ENCODE data around the gene SLC9A9. TPM values are rescaled to one million over a fixed set of nuclear protein-coding genes. Genes with fewer than 3 reads are reported as not detected.

The SLC9A9 gene
- total and polyA plus RNA-seq, 10 donors = 10.8 to 58.2 (median 44.7) TPM

GRCh38 chr3:143295201-143296080, 552.8 kb downstream of the SLC9A9 start:
- Histone ChIP-seq H3K4me3 (no peak overlapping the region), H3K27ac (peak overlapping the region in 1 of 8 donors; percentile 8), H3K9me3 (no peaks in the 10 kb centered on the region), H3K4me1 (peaks cover 0 to 45% (median 9%) of the 10 kb centered on the region in 6 donors), H3K36me3 (no peaks in the 10 kb centered on the region), H3K27me3 (replicated peaks in 1 of 7) (no peaks in the 10 kb centered on the region)
- no peak for DNase-seq
- no peak for TF ChIP-seq POLR2A (IDR thresholded peaks at IDR 0.05)
- TF ChIP-seq POLR2AphosphoS5 (IDR thresholded peaks at IDR 0.05) = no peak
- no peak for TF ChIP-seq CTCF (IDR thresholded peaks at IDR 0.05 in 8 of 11, conservative IDR thresholded peaks at IDR 0.05 in 3 of 11)
- intact Hi-C loops (cut with DNase I; ENCODE audit: low total_unique reads) = no loop called here
- WGBS, 5 donors = 70 to 83% (median 80%) methylated on average over 4 of the region's 4 CpGs

GRCh38 chr3:143294188-143294587, 554.1 kb downstream of the SLC9A9 start:
- H3K4me3 ChIP-seq = no peak overlapping the region
- TF ChIP-seq POLR2A (IDR thresholded peaks at IDR 0.05) (no peak), POLR2AphosphoS5 (IDR thresholded peaks at IDR 0.05) (no peak), CTCF (IDR thresholded peaks at IDR 0.05 in 8 of 11, conservative IDR thresholded peaks at IDR 0.05 in 3 of 11) (no peak)
- no peak for DNase-seq
- no peaks in the 10 kb centered on the region for H3K9me3 ChIP-seq
- intact Hi-C loops (cut with DNase I; ENCODE audit: low total_unique reads) = no loop called here
- WGBS, 5 donors = 71 to 80% (median 76%) methylated on average over 5 of the region's 5 CpGs
- no peaks in the 10 kb centered on the region for H3K27me3 ChIP-seq (replicated peaks in 1 of 7)
- H3K27ac ChIP-seq = peak overlapping the region in 3 of 8 donors; percentile 1 to 24 (median 8)
- H3K36me3 ChIP-seq = no peaks in the 10 kb centered on the region
- peaks cover 0 to 39% (median 7%) of the 10 kb centered on the region in 6 donors for H3K4me1 ChIP-seq

GRCh38 chr3:143291836-143292447, 556.3 kb downstream of the SLC9A9 start:
- Histone ChIP-seq H3K27ac (no peak overlapping the region), H3K9me3 (no peaks in the 10 kb centered on the region), H3K4me3 (no peak overlapping the region), H3K36me3 (no peaks in the 10 kb centered on the region), H3K27me3 (replicated peaks in 1 of 7) (no peaks in the 10 kb centered on the region), H3K4me1 (peaks cover 0 to 29% (median 5%) of the 10 kb centered on the region in 6 donors)
- intact Hi-C loops (cut with DNase I; ENCODE audit: low total_unique reads) = no loop called here
- TF ChIP-seq POLR2A (IDR thresholded peaks at IDR 0.05) (no peak), CTCF (IDR thresholded peaks at IDR 0.05 in 8 of 11, conservative IDR thresholded peaks at IDR 0.05 in 3 of 11) (no peak), POLR2AphosphoS5 (IDR thresholded peaks at IDR 0.05) (no peak)
- DNase-seq = no peak
- 68 to 93% (median 80%) methylated on average over 3 of the region's 3 CpGs for WGBS, 5 donors

- TF ChIP-seq POLR2A (IDR thresholded peaks at IDR 0.05) = no peak
- no peak for TF ChIP-seq POLR2AphosphoS5 (IDR thresholded peaks at IDR 0.05)
- no peak for TF ChIP-seq CTCF (IDR thresholded peaks at IDR 0.05 in 8 of 11, conservative IDR thresholded peaks at IDR 0.05 in 3 of 11)
- DNase-seq = no peak
- Histone ChIP-seq H3K27ac (no peak overlapping the region), H3K4me1 (peaks cover 0 to 10% (median 5%) of the 10 kb centered on the region in 6 donors), H3K27me3 (replicated peaks in 1 of 7) (no peaks in the 10 kb centered on the region), H3K9me3 (no peaks in the 10 kb centered on the region), H3K4me3 (no peak overlapping the region), H3K36me3 (no peaks in the 10 kb centered on the region)
- WGBS, 5 donors = 92 to 98% (median 95%) methylated on average over 2 of the region's 2 CpGs
- intact Hi-C loops (cut with DNase I; ENCODE audit: low total_unique reads) = no loop called here
Measured at GRCh38 chr3:143288944-143289343, 559.3 kb downstream of the SLC9A9 start.
